Stimulated activated CD4-positive, alpha-beta T cell treated with anti-CD3 and anti-CD28 coated beads, TNF-alpha, amount 100 ng/mL, for 1 hour (primary cell): ENCODE measurements around the gene EPHB1.

ENCODE experiments used
- DNase-seq, 3 donors: peaks; one replicate each; pipeline ENCODE4 v3.0.0-alpha.2; 2020; ENCODE audit warnings: low read depth in 3 of 3, low spot score in 1 of 3

Gene EPHB1

GRCh38 chr3:134904776-134905646 is 110.0 kb downstream of the EPHB1 start:
- DNase-seq, result no peak

- no peak for DNase-seq
These were observed 110.5 kb downstream of the EPHB1 start for GRCh38 chr3:134905647-134905935.

GRCh38 chr3:134908271-134908670 is 113.2 kb downstream of the EPHB1 start:
- no peak for DNase-seq

- no peak for DNase-seq
These were observed 115.0 kb downstream of the EPHB1 start for GRCh38 chr3:134910026-134910425.

- no peak for DNase-seq
These were observed 116.8 kb downstream of the EPHB1 start for GRCh38 chr3:134911586-134912548.

GRCh38 chr3:134916276-134916961 is 121.4 kb downstream of the EPHB1 start:
- DNase-seq, result no peak

- no peak for DNase-seq
These were observed 122.6 kb downstream of the EPHB1 start for GRCh38 chr3:134917631-134918030.

- DNase-seq, result no peak
These were observed 123.4 kb downstream of the EPHB1 start for GRCh38 chr3:134918441-134918840.

- DNase-seq, result no peak
These were observed 127.0 kb downstream of the EPHB1 start for GRCh38 chr3:134922101-134922500.

GRCh38 chr3:134922866-134923265 is 127.8 kb downstream of the EPHB1 start:
- no peak for DNase-seq

GRCh38 chr3:134923286-134923685 is 128.2 kb downstream of the EPHB1 start:
- no peak for DNase-seq

- no peak for DNase-seq
These were observed 132.5 kb downstream of the EPHB1 start for GRCh38 chr3:134927599-134927998.

- no peak for DNase-seq
These were observed 133.3 kb downstream of the EPHB1 start for GRCh38 chr3:134928392-134928791.

- no peak for DNase-seq
These were observed 133.8 kb downstream of the EPHB1 start for GRCh38 chr3:134928819-134929218.

GRCh38 chr3:134929976-134930375 is 134.9 kb downstream of the EPHB1 start:
- DNase-seq, result no peak

- no peak for DNase-seq
These were observed 136.2 kb downstream of the EPHB1 start for GRCh38 chr3:134931045-134931785.

GRCh38 chr3:134932035-134932434 is 137.0 kb downstream of the EPHB1 start:
- no peak for DNase-seq

- no peak for DNase-seq
These were observed 138.9 kb downstream of the EPHB1 start for GRCh38 chr3:134933997-134934396.

GRCh38 chr3:134934933-134935332 is 139.9 kb downstream of the EPHB1 start:
- DNase-seq, result no peak

- DNase-seq, result no peak
These were observed 142.4 kb downstream of the EPHB1 start for GRCh38 chr3:134937256-134938028.
